Endothelial cell of umbilical vein (primary cell): ENCODE results near the gene HINT1.

ENCODE experiments used
- CTCF ChIP-seq, 2 donors: IDR thresholded peaks; 1 replicate in 1 of 2; 2 replicates in 1 of 2; pipeline ENCODE4 v1.5.1; 2011; ENCODE audit warnings: low read length in 2 of 2, mild to moderate bottlenecking in 2 of 2, moderate library complexity in 2 of 2, control low read depth in 1 of 2, inconsistent platforms in 1 of 2, low read depth in 1 of 2; ENCODE audit not compliant: insufficient read depth in 1 of 2; ENCODE audit errors: extremely low read depth in 1 of 2
- EZH2 ChIP-seq: IDR thresholded peaks from 2 replicates; pipeline ENCODE4 v1.6.1; 2012; ENCODE audit warnings: borderline replicate concordance, low read depth, mild to moderate bottlenecking, moderate library complexity, low read length, inconsistent platforms; ENCODE audit not compliant: severe bottlenecking
- POLR2A ChIP-seq: IDR thresholded peaks from 2 replicates; pipeline ENCODE4 v1.6.1; 2012; ENCODE audit warnings: low read depth, mild to moderate bottlenecking, control low read depth, low read length
- POLR2AphosphoS5 ChIP-seq: IDR thresholded peaks from 2 replicates; pipeline ENCODE4 v1.6.1; 2012; ENCODE audit warnings: low read depth, mild to moderate bottlenecking, control low read depth, low read length, moderate library complexity; ENCODE audit not compliant: insufficient read depth

- no peak for TF ChIP-seq POLR2AphosphoS5
- TF ChIP-seq CTCF (IDR thresholded peaks at IDR 0.05; ENCODE audit: extremely low read depth in 1 of 2, insufficient read depth in 1 of 2, low read depth in 1 of 2, low read length in 2 of 2), result no peak
- no peak for TF ChIP-seq EZH2
- no peak for TF ChIP-seq POLR2A
Observed at GRCh38 chr5:131194725-131195124, 29.7 kb upstream of the HINT1 start.
